Body of pancreas (tissue), 4 donors: ENCODE data around the gene COL4A5. TPM values are rescaled to one million over a fixed set of nuclear protein-coding genes. Genes with fewer than 3 reads are reported as not detected.

Experiments used
- ATAC-seq: fragments of 150-250 bp; one replicate; pipeline ENCODE4 v1.9.1; 2016
- DNase-seq, 4 donors: peaks; one replicate each; pipeline ENCODE4 v3.0.0-alpha.2; 2019
- H3K27ac ChIP-seq, 4 donors: fragments of 200-600 bp; sonication (generic); 1 replicate in 3 of 4; 2 replicates in 1 of 4; pipeline versions ENCODE4 v1.5.1 to v1.6.1; 2016 to 2019; ENCODE audit warnings: mild to moderate bottlenecking in 1 of 4, mixed read lengths in 1 of 4, moderate library complexity in 1 of 4
- H3K27me3 ChIP-seq, 2 donors: fragments of 200-600 bp; sonication (generic); one replicate each; pipeline ENCODE4 v1.6.0; 2016; ENCODE audit warnings: mild to moderate bottlenecking in 1 of 2
- H3K36me3 ChIP-seq, 2 donors: fragments of 200-600 bp; sonication (generic); replicated peaks in 1 of 2; 2 replicates each; pipeline ENCODE4 v1.5.1; 2016; ENCODE audit warnings: low read depth in 2 of 2; ENCODE audit not compliant: insufficient read depth in 1 of 2
- H3K4me1 ChIP-seq: fragments of 200-600 bp; sonication (generic); one replicate; pipeline ENCODE4 v1.6.0; 2016
- H3K4me3 ChIP-seq, 2 donors: fragments of 200-600 bp; sonication (generic); 1 replicate in 1 of 2; 2 replicates in 1 of 2; pipeline ENCODE4 v1.5.1; 2016 to 2019
- H3K9me3 ChIP-seq, 3 donors: fragments of 200-600 bp; sonication (generic); 1 replicate in 2 of 3; 2 replicates in 1 of 3; pipeline ENCODE4 v1.5.1; 2016
- CTCF ChIP-seq, 7 experiments: fragments of 450-650 bp in 4 of 7; fragments of 200-600 bp in 3 of 7; sonication (generic) in 3 of 7; IDR thresholded peaks; one replicate each; pipeline ENCODE4 v1.5.1; 2016 to 2019; ENCODE audit warnings: antibody characterized with exemption in 7 of 7
- POLR2A ChIP-seq, 3 donors: fragments of 450-650 bp; IDR thresholded peaks; one replicate each; pipeline ENCODE4 v1.6.1; 2016; ENCODE audit warnings: antibody characterized with exemption in 3 of 3, mild to moderate bottlenecking in 2 of 3
- WGBS, 2 donors: methylation state at CpG; one replicate each; pipeline ENCODE4 v1.1.5; 2017; 5-methylcytosine and 5-hydroxymethylcytosine counted together
- intact Hi-C: fragments of 100-400 bp; cut with DNase I; formaldehyde crosslinking; loops from one replicate; pipeline ENCODE4 v1.15.1; 2023
- total RNA-seq, 2 donors: library from RNA; depleted of rRNA; stranded (reverse); fragments of >200 nt; gene quantifications; one replicate each; pipeline ENCODE4 v1.1.0, GENCODE V29; 2016

The COL4A5 gene
- total RNA-seq, 2 donors from 2014 or later: 2.3 to 32.0 TPM

- H3K27ac ChIP-seq: no peak overlapping the region
- 75 to 76% methylated on average over 5 of the region's 5 CpGs for WGBS, 2 donors
- H3K9me3 ChIP-seq: no peaks in the 10 kb centered on the region
- DNase-seq (no peak), ATAC-seq (no peak)
- H3K36me3 ChIP-seq: no peaks in the 10 kb centered on the region
- intact Hi-C loops: no loop called here
- TF ChIP-seq POLR2A (IDR thresholded peaks at IDR 0.05): no peak
- no peak for TF ChIP-seq CTCF (IDR thresholded peaks at IDR 0.05)
- no peaks in the 10 kb centered on the region for H3K4me1 ChIP-seq
- no peaks in the 10 kb centered on the region for H3K27me3 ChIP-seq
- H3K4me3 ChIP-seq: no peak overlapping the region
These were observed 4.4 kb upstream of the COL4A5 start for GRCh38 chrX:108435261-108435660.

- 19% methylated on average over 20 of the region's 20 CpGs for WGBS, 2 donors
- H3K27ac ChIP-seq: no peak overlapping the region
These were observed 2.1 kb upstream of the COL4A5 start for GRCh38 chrX:108437349-108438109.

GRCh38 chrX:108438110-108438623 is 1.5 kb upstream of the COL4A5 start, which contains the start of gene COL4A6:
TSS of gene COL4A6 (minus strand) at chrX:108438422. CDS start at chrX:108438196, 226 bp downstream.
- peak in 3 of 4 donors; percentile 1 to 20 (median 12) for DNase-seq
- intact Hi-C loops: no loop called here
- no peak within 1 kb of the TSS for H3K4me3 ChIP-seq
- H3K27ac ChIP-seq: no peak within 1 kb of the TSS
- no peaks in the 10 kb centered on the region for H3K27me3 ChIP-seq
- H3K9me3 ChIP-seq: no peaks in the 10 kb centered on the region
- TF ChIP-seq POLR2A (IDR thresholded peaks at IDR 0.05) (no peak), CTCF (IDR thresholded peaks at IDR 0.05) (no peak)
- WGBS, 2 donors: 7% methylated on average over 9 to 15 of the region's 16 CpGs
- ATAC-seq: peak; percentile 27
- H3K36me3 ChIP-seq: no peaks in the 10 kb centered on the region
- H3K4me1 ChIP-seq: no peaks in the 10 kb centered on the region

More at GRCh38 chrX:108437349-108438109, 2.1 kb upstream of the COL4A5 start:
- Histone ChIP-seq H3K27me3 (no peaks in the 10 kb centered on the region), H3K4me3 (no peak overlapping the region), H3K36me3 (no peaks in the 10 kb centered on the region), H3K9me3 (no peaks in the 10 kb centered on the region), H3K4me1 (no peaks in the 10 kb centered on the region)
- intact Hi-C loops: no loop called here
- TF ChIP-seq POLR2A (IDR thresholded peaks at IDR 0.05) (no peak), CTCF (IDR thresholded peaks at IDR 0.05) (no peak)
- DNase-seq: no peak
- no peak for ATAC-seq

- Histone ChIP-seq H3K36me3 (no peaks in the 10 kb centered on the region), H3K4me3 (no peak overlapping the region), H3K9me3 (no peaks in the 10 kb centered on the region), H3K27ac (no peak overlapping the region), H3K4me1 (no peaks in the 10 kb centered on the region), H3K27me3 (no peaks in the 10 kb centered on the region)
- TF ChIP-seq POLR2A (IDR thresholded peaks at IDR 0.05): no peak
- no peak for TF ChIP-seq CTCF (IDR thresholded peaks at IDR 0.05)
- DNase-seq (peak in 3 of 4 donors; percentile 1 to 19 (median 9)), ATAC-seq (peak; percentile 24)
- WGBS, 2 donors: 3% methylated on average over 19 to 25 of the region's 25 CpGs
- intact Hi-C loops: no loop called here
These were observed 491 bp downstream of the COL4A5 start for GRCh38 chrX:108439961-108440696.
